ENCODE data around the gene PRRC2C. TPM values are rescaled to one million over a fixed set of nuclear protein-coding genes. Genes with fewer than 3 reads are reported as not detected.
"Not testable (repeated sequence)": the region's sequence is repeated elsewhere in the genome, so short reads cannot be mapped to it uniquely, and the experiment has no call there.

The PRRC2C gene
- total RNA-seq, 6 experiments from 2014 or later = 125 to 144 (median 136) TPM

DNA sequence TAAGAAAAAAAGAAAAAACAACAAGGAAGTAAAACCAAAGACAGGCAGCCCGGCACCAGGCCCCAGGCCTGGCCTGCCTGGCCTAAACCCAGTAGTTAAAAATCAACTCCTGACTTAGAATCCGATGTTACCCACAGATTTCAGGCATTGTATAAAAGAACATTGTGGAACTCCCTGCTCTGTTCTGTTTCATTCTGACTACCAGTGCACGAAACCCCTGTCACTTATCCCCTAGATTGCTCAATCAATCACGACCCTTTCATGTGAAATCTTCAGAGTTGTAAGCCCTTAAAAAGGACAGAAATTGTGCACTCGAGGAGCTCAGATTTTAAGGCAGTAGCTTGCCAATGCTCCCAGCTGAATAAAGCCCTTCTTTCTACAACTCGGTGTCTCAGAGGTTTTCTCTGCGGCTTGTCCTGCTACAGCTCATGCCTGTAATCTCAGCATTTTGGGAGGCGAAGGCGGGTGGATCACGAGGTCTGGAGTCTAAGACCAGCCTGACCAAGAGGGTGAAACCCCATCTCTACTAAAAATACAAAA, 121.1 kb downstream of the PRRC2C start:
- H3K4me1 Mint-ChIP-seq (ENCODE audit: low read depth) = peaks cover 6% of the 10 kb centered on the region; the same call in 1 of the 2 replicates
- no peak for TF ChIP-seq CTCF (IDR thresholded peaks at IDR 0.05)

DNA sequence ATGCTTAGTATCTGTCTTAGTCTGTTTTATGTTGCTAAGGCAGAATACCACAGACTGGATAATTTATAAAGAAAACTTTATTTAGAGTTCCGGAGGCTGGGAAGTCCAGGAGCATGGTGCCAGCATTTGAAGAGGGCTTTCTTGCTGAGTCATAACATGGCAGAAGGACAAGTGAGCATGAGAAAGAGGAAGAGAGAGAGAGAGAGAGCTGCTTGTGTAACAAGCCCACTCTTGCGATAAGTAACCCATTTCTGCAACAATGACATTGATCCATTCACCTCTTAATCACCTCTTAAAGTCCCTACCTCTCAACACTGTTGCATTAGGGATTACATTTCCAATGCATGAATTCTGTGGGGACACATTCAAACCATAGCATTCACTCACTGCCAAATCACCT, 125.1 kb downstream of the PRRC2C start:
- H3K9me3 Mint-ChIP-seq = no peaks in the 10 kb centered on the region
- no peaks in the 10 kb centered on the region; the same call in none of the 2 replicates for H3K27me3 Mint-ChIP-seq (ENCODE audit: insufficient read depth)
- no peak for TF ChIP-seq CTCF (IDR thresholded peaks at IDR 0.05)
- peaks cover 7% of the 10 kb centered on the region; the same call in 1 of the 2 replicates for H3K4me1 Mint-ChIP-seq (ENCODE audit: low read depth)
- no peaks in the 10 kb centered on the region for H3K36me3 Mint-ChIP-seq (ENCODE audit: low read depth)
- no peak overlapping the region for H3K27ac Mint-ChIP-seq
- no peak for DNase-seq
- no peak overlapping the region for H3K4me3 Mint-ChIP-seq

More for the DNA sequence above, 121.1 kb downstream of the PRRC2C start:
- Mint-ChIP-seq H3K36me3 (ENCODE audit: low read depth) (no peaks in the 10 kb centered on the region), H3K27ac (no peak overlapping the region), H3K27me3 (ENCODE audit: insufficient read depth) (no peaks in the 10 kb centered on the region; the same call in 1 of the 2 replicates), H3K4me3 (no peak overlapping the region), H3K9me3 (no peaks in the 10 kb centered on the region)
- no peak for DNase-seq

DNA sequence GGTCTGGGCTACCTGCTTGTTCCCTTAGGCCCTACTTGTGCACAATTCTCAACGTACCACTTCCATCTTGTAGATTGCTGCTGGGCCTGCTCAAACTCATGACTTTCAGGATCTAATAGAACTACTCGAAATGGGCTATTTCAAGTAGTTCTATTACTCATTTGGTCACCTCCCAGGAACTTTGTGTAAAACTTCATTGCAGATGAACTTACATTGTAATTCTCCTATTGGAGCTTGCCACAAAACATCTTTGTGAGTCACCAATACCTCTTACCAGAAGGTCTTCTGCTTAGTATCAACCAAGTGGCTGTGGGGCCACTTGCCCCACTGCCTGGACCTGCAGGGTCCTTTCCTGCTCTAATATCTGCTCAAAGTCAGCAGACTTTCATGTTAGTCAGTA, 126.0 kb downstream of the PRRC2C start:
- Mint-ChIP-seq H3K9me3 (no peaks in the 10 kb centered on the region), H3K27me3 (ENCODE audit: insufficient read depth) (no peaks in the 10 kb centered on the region; the same call in none of the 2 replicates), H3K27ac (no peak overlapping the region), H3K4me1 (ENCODE audit: low read depth) (peaks cover 7% of the 10 kb centered on the region; the same call in 1 of the 2 replicates), H3K36me3 (ENCODE audit: low read depth) (no peaks in the 10 kb centered on the region), H3K4me3 (no peak overlapping the region)
- DNase-seq = peak; percentile 62
- no peak for TF ChIP-seq CTCF (IDR thresholded peaks at IDR 0.05)

- Mint-ChIP-seq H3K9me3 (no peaks in the 10 kb centered on the region), H3K36me3 (ENCODE audit: low read depth) (no peaks in the 10 kb centered on the region), H3K4me3 (no peak overlapping the region), H3K27ac (no peak overlapping the region), H3K27me3 (ENCODE audit: insufficient read depth) (peaks cover 9% of the 10 kb centered on the region), H3K4me1 (ENCODE audit: low read depth) (peaks cover 7% of the 10 kb centered on the region; the same call in 1 of the 2 replicates)
- no peak for TF ChIP-seq CTCF (IDR thresholded peaks at IDR 0.05)
- no peak for DNase-seq
Measured at GRCh38 chr1:171613282-171613681, 128.0 kb downstream of the PRRC2C start.

DNA sequence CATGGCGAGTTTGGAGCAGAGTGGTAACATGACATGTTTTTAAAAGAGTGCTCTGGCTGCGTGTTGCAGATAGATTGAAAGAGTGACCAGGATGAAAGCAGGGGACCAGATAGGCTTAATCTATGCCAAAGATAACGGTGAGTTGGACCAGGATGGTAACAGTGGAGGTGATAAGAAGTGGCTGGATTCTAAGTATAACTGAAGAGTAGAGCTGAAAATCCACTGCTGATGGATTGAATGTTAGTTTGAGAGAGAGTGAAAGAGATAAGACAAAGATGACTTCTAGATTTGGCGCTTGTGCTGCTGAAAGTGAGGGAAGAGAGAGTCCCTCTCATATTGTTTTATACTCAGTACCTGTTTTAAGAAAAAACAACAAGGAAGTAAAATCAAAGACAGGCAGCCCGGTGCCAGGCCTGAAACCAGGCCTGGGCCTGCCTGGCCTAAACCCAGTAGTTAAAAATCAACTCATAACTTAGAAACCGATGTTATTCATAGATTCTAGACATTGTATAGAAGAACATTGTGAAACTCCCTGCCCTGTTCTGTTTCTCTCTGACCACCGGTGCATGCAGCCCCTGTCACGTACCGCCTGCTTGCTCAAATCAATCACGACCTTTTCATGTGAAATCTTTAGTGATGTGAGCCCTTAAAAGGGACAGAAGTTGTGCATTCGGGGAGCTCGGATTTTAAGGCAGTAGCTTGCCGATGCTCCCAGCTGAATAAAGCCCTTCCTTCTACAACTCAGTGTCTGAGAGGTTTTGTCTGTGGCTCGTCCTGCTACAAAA, 130.0 kb downstream of the PRRC2C start:
- H3K27me3 Mint-ChIP-seq (ENCODE audit: insufficient read depth); H3K27ac Mint-ChIP-seq; H3K9me3 Mint-ChIP-seq; H3K4me1 Mint-ChIP-seq (ENCODE audit: low read depth); DNase-seq; H3K4me3 Mint-ChIP-seq; H3K36me3 Mint-ChIP-seq (ENCODE audit: low read depth): not testable (repeated sequence)

DNA sequence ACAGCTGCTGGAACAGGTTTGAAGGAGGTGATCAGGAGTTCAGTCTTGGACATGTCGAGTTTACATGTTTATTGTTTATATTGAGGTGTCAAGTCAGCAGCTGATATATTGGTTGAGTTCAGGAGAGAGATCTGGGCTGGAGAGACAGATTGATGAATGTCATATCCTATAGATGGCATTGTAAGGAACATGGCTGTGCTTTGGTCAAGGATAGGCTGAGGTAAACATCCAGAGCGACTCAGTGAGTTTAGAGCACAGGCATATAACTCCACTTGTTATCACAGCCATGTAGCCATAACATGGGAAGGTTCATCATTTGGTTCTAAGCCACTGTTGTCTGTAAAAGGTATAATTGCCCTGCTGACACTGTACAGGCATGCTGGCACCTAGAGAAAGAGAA, 131.3 kb downstream of the PRRC2C start:
- DNase-seq = no peak
- Mint-ChIP-seq H3K27ac (no peak overlapping the region), H3K9me3 (no peaks in the 10 kb centered on the region), H3K4me3 (no peak overlapping the region), H3K27me3 (ENCODE audit: insufficient read depth) (peaks cover 11% of the 10 kb centered on the region), H3K36me3 (ENCODE audit: low read depth) (no peaks in the 10 kb centered on the region), H3K4me1 (ENCODE audit: low read depth) (no peaks in the 10 kb centered on the region)
- TF ChIP-seq CTCF (IDR thresholded peaks at IDR 0.05) = no peak

Data from HFFc6 (cell line).